Naive thymus-derived CD4-positive, alpha-beta T cell (primary cell): ENCODE results near the gene FOXG1. TPM values are rescaled to one million over a fixed set of nuclear protein-coding genes. Genes with fewer than 3 reads are reported as not detected.

Experiments
- ATAC-seq: fragments of 150-1000 bp; cut with Tn5 transposase; 2 replicates; pipeline ENCODE4 v1.10.0; 2021; ENCODE audit warnings: mild to moderate bottlenecking, moderate library complexity
- CTCF ChIA-PET: fragments of 350-600 bp; sonication (Branson Sonifier 250); formaldehyde crosslinking; loops from one replicate; lab custom pipeline; 2021; ENCODE audit warnings: antibody characterized with exemption; lab: Charles Lee
- POLR2A ChIA-PET: fragments of 350-600 bp; sonication (Branson Sonifier 250); formaldehyde crosslinking; loops from one replicate; lab custom pipeline; 2021; ENCODE audit warnings: antibody characterized with exemption, inconsistent platforms; lab: Charles Lee
- DNase-seq, 9 donors: peaks; one replicate each; pipeline versions ENCODE4 v3.0.0 to v3.0.0-alpha.2; 2020 to 2022; ENCODE audit warnings: mixed read lengths in 1 of 9
- H3K27ac ChIP-seq: one replicate; pipeline ENCODE4 v1.7.0; 2013; ENCODE audit warnings: mild to moderate bottlenecking, low read depth, low read length, moderate library complexity
- H3K27me3 ChIP-seq, 2 donors: one replicate each; pipeline ENCODE4 v1.7.0; 2013; ENCODE audit warnings: low read length in 2 of 2, mild to moderate bottlenecking in 2 of 2, moderate library complexity in 2 of 2; ENCODE audit not compliant: control insufficient read depth in 2 of 2, insufficient read depth in 2 of 2
- H3K36me3 ChIP-seq, 3 experiments: 1 replicate in 2 of 3; 2 replicates in 1 of 3; pipeline ENCODE4 v1.7.0; 2013; ENCODE audit warnings: low read length in 3 of 3, mild to moderate bottlenecking in 3 of 3, moderate library complexity in 1 of 3; ENCODE audit not compliant: insufficient read depth in 3 of 3, control insufficient read depth in 2 of 3
- H3K4me1 ChIP-seq, 2 donors: one replicate each; pipeline ENCODE4 v1.7.0; 2013; ENCODE audit warnings: low read length in 2 of 2, mild to moderate bottlenecking in 2 of 2, moderate library complexity in 1 of 2; ENCODE audit not compliant: control insufficient read depth in 2 of 2, insufficient read depth in 2 of 2
- H3K4me3 ChIP-seq: 2 replicates; pipeline ENCODE4 v1.7.0; 2013; ENCODE audit warnings: mild to moderate bottlenecking, low read length
- H3K9me3 ChIP-seq, 3 experiments: 1 replicate in 2 of 3; 2 replicates in 1 of 3; pipeline ENCODE4 v1.7.0; 2013; ENCODE audit warnings: low read length in 3 of 3; ENCODE audit not compliant: control insufficient read depth in 2 of 3
- H3K27ac Mint-ChIP-seq, 9 donors: one replicate each; pipeline ENCODE4 v1.8.0; 2020 to 2022; ENCODE audit warnings: mixed read lengths in 9 of 9, mild to moderate bottlenecking in 8 of 9, moderate library complexity in 5 of 9, inconsistent platforms in 2 of 9
- H3K27me3 Mint-ChIP-seq, 5 donors: one replicate each; pipeline ENCODE4 v1.8.0; 2021 to 2022; ENCODE audit warnings: mixed read lengths in 5 of 5, mild to moderate bottlenecking in 1 of 5
- H3K36me3 Mint-ChIP-seq, 5 donors: one replicate each; pipeline ENCODE4 v1.8.0; 2020 to 2022; ENCODE audit warnings: mixed read lengths in 5 of 5, mild to moderate bottlenecking in 3 of 5, inconsistent platforms in 1 of 5
- H3K4me1 Mint-ChIP-seq, 7 donors: one replicate each; pipeline ENCODE4 v1.8.0; 2020 to 2022; ENCODE audit warnings: mixed read lengths in 7 of 7, mild to moderate bottlenecking in 3 of 7, inconsistent platforms in 1 of 7
- H3K4me3 Mint-ChIP-seq, 10 donors: one replicate each; pipeline ENCODE4 v1.8.0; 2020 to 2022; ENCODE audit warnings: mild to moderate bottlenecking in 10 of 10, mixed read lengths in 10 of 10, moderate library complexity in 6 of 10, inconsistent platforms in 2 of 10
- H3K9me3 Mint-ChIP-seq, 11 donors: one replicate each; pipeline ENCODE4 v1.8.0; 2020 to 2022; ENCODE audit warnings: mixed read lengths in 11 of 11, mild to moderate bottlenecking in 4 of 11, inconsistent platforms in 1 of 11, moderate library complexity in 1 of 11
- intact Hi-C, 2 donors: fragments of 100-400 bp; cut with micrococcal nuclease; formaldehyde crosslinking; loops; one replicate each; pipeline ENCODE4 v1.15.1; 2023
- polyA plus RNA-seq, 2 donors: library from polyadenylated mRNA; unstranded; fragments of 300-500 nt; fragmentation: Illumina TruSeq; gene quantifications; one replicate each; pipeline ENCODE4 v1.2.3, GENCODE V29; 2021
- total RNA-seq, 6 experiments: library from RNA in 5 of 6; stranded (reverse) in 5 of 6; gene quantifications; 1 replicate in 5 of 6; 2 replicates in 1 of 6; pipeline ENCODE4 v1.2.3 and lab custom pipeline; 2021 to 2026

FOXG1 gene
- total and polyA plus RNA-seq, 7 experiments from 2014 or later, result not detected

DNA sequence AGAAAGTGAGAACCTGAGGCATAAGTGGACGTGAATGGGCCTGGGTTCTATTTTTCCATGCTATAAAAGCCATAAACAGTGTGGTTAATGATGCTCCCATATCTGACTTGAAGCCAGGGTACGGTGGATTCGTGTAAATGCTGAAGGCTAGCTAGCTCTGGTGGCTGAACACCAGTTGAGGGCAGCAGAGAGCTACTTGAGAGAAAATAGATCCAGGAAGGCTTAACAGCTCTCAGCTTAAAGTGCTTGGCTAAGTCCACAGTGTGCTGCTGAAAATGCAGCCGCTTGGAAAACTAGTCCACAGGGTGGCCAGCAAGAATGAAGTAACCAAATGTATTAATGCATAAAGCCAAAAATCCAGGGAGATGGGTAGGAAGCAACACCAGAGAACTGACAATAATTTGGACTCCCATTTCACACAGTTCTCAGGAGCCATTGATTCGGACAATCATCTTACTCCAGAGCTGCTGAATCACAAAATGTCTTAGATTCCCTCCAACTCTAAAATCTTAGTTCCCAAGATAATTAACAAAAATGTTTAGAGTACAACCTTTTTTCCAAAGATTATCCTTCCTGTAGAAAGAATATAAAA lies 15.0 kb upstream of the FOXG1 start:
- ChIA-PET POLR2A (no interaction called here), CTCF (no interaction called here)
- H3K4me1 Mint-ChIP-seq, result no peaks in the 10 kb centered on the region
- H3K36me3 ChIP-seq, result no peaks in the 10 kb centered on the region
- H3K27me3 ChIP-seq, result peaks cover 0 to 3% of the 10 kb centered on the region in 2 donors
- no peak for ATAC-seq
- peaks cover 0 to 32% (median 13%) of the 10 kb centered on the region in 11 donors for H3K9me3 Mint-ChIP-seq
- no peak overlapping the region for H3K27ac Mint-ChIP-seq
- no peak overlapping the region for H3K4me3 Mint-ChIP-seq
- peaks cover 0 to 3% (median 0%) of the 10 kb centered on the region in 3 experiments for H3K9me3 ChIP-seq
- peaks cover 0 to 7% (median 0%) of the 10 kb centered on the region in 5 donors for H3K36me3 Mint-ChIP-seq
- H3K27me3 Mint-ChIP-seq, result peaks cover 23 to 40% (median 30%) of the 10 kb centered on the region in 5 donors
- H3K27ac ChIP-seq, result no peak overlapping the region
- no peak for DNase-seq
- H3K4me1 ChIP-seq, result no peaks in the 10 kb centered on the region
- intact Hi-C loops, result loop anchor here (5.0 kb wide), 4 partner anchors 786 to 1771 kb away; no protein-coding TSS in a partner anchor
- no peak overlapping the region for H3K4me3 ChIP-seq

DNA sequence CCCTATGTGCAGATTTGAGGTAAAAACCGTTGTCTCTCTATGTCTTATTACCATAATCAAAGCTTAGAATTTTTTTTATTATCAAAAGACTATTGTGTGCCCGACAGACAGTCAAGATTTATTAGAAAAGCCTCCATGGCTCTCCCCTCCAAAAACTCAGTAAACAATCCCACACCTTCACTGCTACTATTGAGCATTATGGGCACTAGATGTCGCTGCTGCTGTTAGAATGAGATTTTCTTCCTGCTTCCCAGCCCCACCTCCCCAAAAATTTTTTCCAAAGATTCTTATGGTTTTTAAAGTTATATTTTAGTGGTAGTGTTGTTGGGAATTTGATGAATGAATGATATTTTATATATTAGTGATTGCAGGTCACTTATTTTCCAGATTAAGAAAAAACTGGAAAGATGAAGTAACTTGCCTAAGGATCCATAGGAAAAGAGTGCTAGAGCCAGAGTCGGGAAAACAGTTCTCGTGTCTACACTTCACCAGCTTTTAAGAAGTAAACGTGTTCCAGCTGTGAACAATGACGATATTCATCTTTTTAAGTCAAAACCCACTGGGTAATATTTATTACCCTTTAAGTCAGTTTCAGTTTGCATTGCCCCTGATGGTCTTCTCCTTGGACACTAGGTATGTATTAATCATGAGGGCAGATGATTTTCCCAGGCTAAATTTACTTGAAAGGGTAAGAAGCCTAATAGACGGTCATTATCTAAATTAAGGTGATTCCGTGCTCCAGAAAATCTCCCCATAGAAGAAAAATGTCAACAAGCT lies 12.2 kb upstream of the FOXG1 start:
- ChIA-PET CTCF (no interaction called here), POLR2A (no interaction called here)
- H3K27ac ChIP-seq, result no peak overlapping the region
- H3K4me1 ChIP-seq, result no peaks in the 10 kb centered on the region
- ATAC-seq (no peak), DNase-seq (no peak)
- H3K4me3 ChIP-seq, result no peak overlapping the region
- no peaks in the 10 kb centered on the region for H3K36me3 ChIP-seq
- H3K27ac Mint-ChIP-seq, result no peak overlapping the region
- H3K27me3 Mint-ChIP-seq, result peaks cover 47 to 64% (median 58%) of the 10 kb centered on the region in 5 donors
- intact Hi-C loops, result loop anchor here (5.0 kb wide), 4 partner anchors 783 to 1768 kb away; no protein-coding TSS in a partner anchor
- peaks cover 0 to 8% (median 0%) of the 10 kb centered on the region in 5 donors for H3K36me3 Mint-ChIP-seq
- peaks cover 0 to 46% (median 15%) of the 10 kb centered on the region in 11 donors for H3K9me3 Mint-ChIP-seq
- peaks cover 0 to 3% (median 0%) of the 10 kb centered on the region in 3 experiments for H3K9me3 ChIP-seq
- peaks cover 0 to 2% (median 0%) of the 10 kb centered on the region in 7 donors for H3K4me1 Mint-ChIP-seq
- peaks cover 0 to 3% of the 10 kb centered on the region in 2 donors for H3K27me3 ChIP-seq
- no peak overlapping the region for H3K4me3 Mint-ChIP-seq

DNA sequence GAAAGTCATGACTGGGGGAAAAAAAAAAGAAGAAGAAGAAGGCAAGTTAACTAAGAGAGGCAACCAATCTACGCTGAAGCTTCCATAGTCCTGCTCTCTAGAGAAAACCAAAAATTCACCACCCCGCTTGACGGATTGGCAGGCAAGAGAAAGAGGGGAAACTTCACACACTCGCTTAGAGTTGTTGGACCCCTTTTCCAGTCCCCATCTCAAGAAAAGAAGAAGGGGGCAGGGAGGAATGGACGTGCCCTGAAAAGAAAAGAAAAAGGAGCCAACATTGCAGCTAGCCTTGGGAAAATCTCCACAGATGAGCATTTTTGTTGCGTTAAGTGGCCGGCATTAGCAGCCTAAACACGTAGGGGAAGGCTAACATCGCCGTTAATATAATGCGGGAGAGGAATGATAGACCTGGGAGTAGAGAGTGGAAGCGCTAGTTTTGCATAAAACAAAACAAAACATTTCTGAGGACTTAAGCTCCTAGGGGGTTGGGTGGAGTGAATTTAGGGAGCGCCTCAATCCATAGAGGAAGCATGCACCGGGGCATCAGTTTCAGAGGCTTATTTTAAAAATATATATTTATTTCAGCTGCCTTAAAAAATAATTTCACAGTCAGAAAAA lies 11.3 kb upstream of the FOXG1 start:
- H3K27ac ChIP-seq, result no peak overlapping the region
- peaks cover 56 to 73% (median 67%) of the 10 kb centered on the region in 5 donors for H3K27me3 Mint-ChIP-seq
- H3K27me3 ChIP-seq, result peaks cover 0 to 4% of the 10 kb centered on the region in 2 donors
- intact Hi-C loops, result no loop called here
- H3K36me3 Mint-ChIP-seq, result peaks cover 0 to 14% (median 0%) of the 10 kb centered on the region in 5 donors
- H3K9me3 Mint-ChIP-seq, result peaks cover 0 to 53% (median 17%) of the 10 kb centered on the region in 11 donors
- peaks cover 0 to 9% (median 0%) of the 10 kb centered on the region in 3 experiments for H3K9me3 ChIP-seq
- ChIA-PET CTCF (no interaction called here), POLR2A (no interaction called here)
- H3K36me3 ChIP-seq, result no peaks in the 10 kb centered on the region
- no peak overlapping the region for H3K4me3 Mint-ChIP-seq
- H3K4me1 ChIP-seq, result no peaks in the 10 kb centered on the region
- DNase-seq (no peak), ATAC-seq (no peak)
- H3K27ac Mint-ChIP-seq, result no peak overlapping the region
- H3K4me3 ChIP-seq, result no peak overlapping the region
- peaks cover 0 to 7% (median 0%) of the 10 kb centered on the region in 7 donors for H3K4me1 Mint-ChIP-seq

DNA sequence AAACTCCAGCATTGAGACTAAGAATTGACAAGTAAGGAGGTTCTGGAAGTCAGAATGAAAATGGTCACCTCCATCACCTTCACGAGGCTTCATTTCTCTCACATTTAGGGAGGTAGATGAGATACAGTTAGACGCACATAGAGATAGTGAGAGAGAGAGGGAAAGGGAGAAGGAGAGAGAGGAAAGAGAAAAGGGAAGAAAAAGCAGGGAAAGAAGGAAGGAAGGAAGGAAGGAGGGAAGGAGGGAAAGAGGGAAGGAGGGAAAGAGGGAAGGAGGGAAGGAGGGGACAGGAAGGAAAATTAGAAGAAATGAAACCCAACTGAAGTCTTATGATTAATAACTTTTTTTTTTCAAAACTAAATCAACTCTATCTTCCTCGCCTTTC lies 10.7 kb upstream of the FOXG1 start:
- Histone ChIP-seq H3K27ac (no peak overlapping the region), H3K36me3 (no peaks in the 10 kb centered on the region), H3K9me3 (peaks cover 0 to 9% (median 0%) of the 10 kb centered on the region in 3 experiments), H3K4me1 (no peaks in the 10 kb centered on the region), H3K27me3 (peaks cover 0 to 7% of the 10 kb centered on the region in 2 donors), H3K4me3 (no peak overlapping the region)
- no peak overlapping the region for H3K4me3 Mint-ChIP-seq
- H3K9me3 Mint-ChIP-seq, result peaks cover 0 to 57% (median 17%) of the 10 kb centered on the region in 11 donors
- intact Hi-C loops, result no loop called here
- no peak for DNase-seq
- H3K27me3 Mint-ChIP-seq, result peaks cover 60 to 79% (median 73%) of the 10 kb centered on the region in 5 donors
- H3K36me3 Mint-ChIP-seq, result peaks cover 0 to 14% (median 0%) of the 10 kb centered on the region in 5 donors
- ChIA-PET CTCF (no interaction called here), POLR2A (no interaction called here)
- H3K27ac Mint-ChIP-seq, result peak overlapping the region in 1 of 9 donors; percentile 29
- ATAC-seq, result no peak
- peaks cover 0 to 7% (median 0%) of the 10 kb centered on the region in 7 donors for H3K4me1 Mint-ChIP-seq

DNA sequence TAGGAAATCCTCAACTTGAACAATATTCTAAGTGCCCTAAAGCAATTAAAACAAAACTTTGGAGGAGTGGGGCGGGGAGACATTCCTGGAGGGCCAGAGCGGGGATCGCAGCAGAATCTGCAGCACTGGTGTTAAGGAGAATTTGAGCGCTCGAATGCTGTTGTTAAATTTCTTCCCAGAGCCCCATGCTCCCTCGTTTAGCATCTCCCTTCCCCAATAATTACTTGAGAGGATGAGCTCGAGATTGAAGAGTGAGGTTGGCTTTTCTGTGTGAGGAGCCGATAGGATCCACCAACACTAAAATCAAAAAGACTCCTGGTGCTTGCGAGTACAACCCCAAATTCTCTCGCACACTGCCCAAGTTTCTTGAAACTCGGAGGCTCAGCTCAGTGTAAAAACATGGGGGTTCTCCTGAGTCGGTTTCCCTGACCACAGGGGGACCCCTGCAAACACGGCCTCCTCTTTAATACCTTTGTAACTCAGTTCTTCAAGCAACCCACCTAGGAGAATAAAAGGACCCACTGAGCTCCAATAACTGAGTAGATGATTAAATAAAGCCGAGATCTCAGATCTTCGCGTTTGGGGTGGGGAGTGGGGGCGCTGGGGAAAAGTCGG lies 10.2 kb upstream of the FOXG1 start:
- H3K36me3 ChIP-seq, result no peaks in the 10 kb centered on the region
- POLR2A ChIA-PET, result no interaction called here
- CTCF ChIA-PET, result no interaction called here
- ATAC-seq (no peak), DNase-seq (no peak)
- intact Hi-C loops, result no loop called here
- H3K27me3 Mint-ChIP-seq, result peaks cover 65 to 81% (median 78%) of the 10 kb centered on the region in 5 donors
- H3K36me3 Mint-ChIP-seq, result peaks cover 0 to 14% (median 0%) of the 10 kb centered on the region in 5 donors
- H3K4me1 ChIP-seq, result no peaks in the 10 kb centered on the region
- peaks cover 0 to 13% (median 0%) of the 10 kb centered on the region in 3 experiments for H3K9me3 ChIP-seq
- H3K4me1 Mint-ChIP-seq, result peaks cover 0 to 7% (median 0%) of the 10 kb centered on the region in 7 donors
- no peak overlapping the region for H3K4me3 ChIP-seq
- H3K27ac ChIP-seq, result no peak overlapping the region
- H3K4me3 Mint-ChIP-seq, result no peak overlapping the region
- peaks cover 0 to 11% of the 10 kb centered on the region in 2 donors for H3K27me3 ChIP-seq
- H3K9me3 Mint-ChIP-seq, result peaks cover 0 to 61% (median 17%) of the 10 kb centered on the region in 11 donors
- H3K27ac Mint-ChIP-seq, result peak overlapping the region in 1 of 9 donors; percentile 25

DNA sequence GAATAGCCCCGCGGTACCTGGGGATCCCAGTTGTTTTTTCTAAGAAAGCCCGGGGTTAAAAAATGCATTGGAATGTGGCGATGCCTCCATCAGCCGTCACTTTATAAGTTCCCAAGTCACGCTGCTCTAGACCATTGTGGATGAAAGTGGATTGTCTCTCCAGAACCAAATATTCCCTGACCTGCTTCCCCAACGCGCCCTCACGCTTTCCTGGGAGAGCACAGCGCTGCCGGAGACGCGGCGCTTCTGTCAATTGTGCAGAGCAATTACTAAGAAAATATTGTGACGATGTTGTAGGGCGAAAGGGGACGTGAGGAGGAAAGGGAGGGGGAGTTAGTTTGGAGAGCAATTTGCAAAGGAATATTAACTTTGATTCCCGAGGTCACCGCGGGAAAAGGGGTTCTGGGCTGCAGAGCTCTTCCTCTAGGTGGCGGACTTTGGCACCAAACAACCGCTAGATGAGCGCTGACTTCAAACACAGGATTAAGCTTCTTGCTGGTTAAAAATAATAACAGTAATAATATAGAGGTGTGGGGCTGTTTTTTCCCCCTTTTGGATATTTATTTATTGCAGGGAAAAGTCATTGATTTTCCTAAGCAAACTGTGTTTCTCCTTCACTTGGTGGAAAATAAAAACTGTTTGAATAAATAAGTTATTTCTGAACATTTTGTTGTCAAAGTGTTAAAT lies 9.6 kb upstream of the FOXG1 start:
- ChIA-PET CTCF (no interaction called here), POLR2A (no interaction called here)
- Histone ChIP-seq H3K4me3 (no peak overlapping the region), H3K27ac (no peak overlapping the region), H3K36me3 (no peaks in the 10 kb centered on the region), H3K27me3 (peaks cover 0 to 15% of the 10 kb centered on the region in 2 donors), H3K4me1 (no peaks in the 10 kb centered on the region), H3K9me3 (peaks cover 0 to 14% (median 0%) of the 10 kb centered on the region in 3 experiments)
- H3K9me3 Mint-ChIP-seq, result peaks cover 0 to 68% (median 21%) of the 10 kb centered on the region in 11 donors
- no peak overlapping the region for H3K4me3 Mint-ChIP-seq
- peaks cover 0 to 14% (median 0%) of the 10 kb centered on the region in 5 donors for H3K36me3 Mint-ChIP-seq
- peaks cover 0 to 7% (median 0%) of the 10 kb centered on the region in 7 donors for H3K4me1 Mint-ChIP-seq
- ATAC-seq (no peak), DNase-seq (no peak)
- intact Hi-C loops, result no loop called here
- peaks cover 71 to 87% (median 84%) of the 10 kb centered on the region in 5 donors for H3K27me3 Mint-ChIP-seq
- no peak overlapping the region for H3K27ac Mint-ChIP-seq
